AG04450 (cell line): ENCODE results near the gene HHEX. TPM values are rescaled to one million over a fixed set of nuclear protein-coding genes. Genes with fewer than 3 reads are reported as not detected.

Source experiments
- CTCF ChIA-PET: fragments of 300-600, 350-600 bp; formaldehyde crosslinking; extraction: SDS; loops from one replicate; lab custom pipeline; 2022; ENCODE audit warnings: antibody characterized with exemption, inconsistent platforms; lab: Charles Lee
- POLR2A ChIA-PET: fragments of 350-600 bp; formaldehyde crosslinking; extraction: SDS; loops from one replicate; lab custom pipeline; 2021; ENCODE audit warnings: antibody characterized with exemption, inconsistent platforms; lab: Yijun Ruan, JAX
- DNase-seq: peaks from one replicate; pipeline ENCODE4 v3.0.0-alpha.2; 2011; ENCODE audit warnings: low read depth, low spot score
- H3K27ac ChIP-seq: one replicate; pipeline ENCODE4 v1.5.1; 2012; ENCODE audit warnings: low read depth, low read length, control low read depth
- H3K27me3 ChIP-seq: one replicate; pipeline ENCODE4 v1.6.0; 2012; ENCODE audit warnings: low read length; ENCODE audit not compliant: control insufficient read depth, insufficient read depth
- H3K4me3 ChIP-seq: 2 replicates; pipeline ENCODE4 v1.5.1; 2011; ENCODE audit warnings: mild to moderate bottlenecking, low read depth, low read length, control low read depth
- H3K9me3 ChIP-seq: 2 replicates; pipeline ENCODE4 v1.5.1; 2012; ENCODE audit warnings: low read length; ENCODE audit not compliant: control insufficient read depth, insufficient read depth
- CTCF ChIP-seq: IDR thresholded peaks from 2 replicates; pipeline ENCODE4 v1.5.1; 2011; ENCODE audit warnings: low read depth, low read length, control low read depth, inconsistent platforms
- polyA plus RNA-seq: library from polyadenylated mRNA; depleted of rRNA; stranded (reverse); fragments of >200 nt; gene quantifications from 2 replicates; pipeline ENCODE4 v1.2.3, GENCODE V29; 2011

Gene HHEX
- polyA plus RNA-seq, 1 experiment = 14.0 TPM

GRCh38 chr10:92692080-92692671 lies 2.4 kb downstream of the HHEX start:
- H3K27me3 ChIP-seq = no peaks in the 10 kb centered on the region
- DNase-seq = no peak
- H3K4me3 ChIP-seq = peak overlapping the region; percentile 77
- ChIA-PET POLR2A (interaction anchor here (0.5 kb wide), 1 partner anchor 195 kb away, joined by 3 read pairs; no protein-coding TSS in a partner anchor), CTCF (interaction anchor here (1.8 kb wide), 1 partner anchor 151 kb away, joined by 6 read pairs; no protein-coding TSS in a partner anchor)
- no peak for TF ChIP-seq CTCF
- H3K27ac ChIP-seq = peak overlapping the region; percentile 31
- H3K9me3 ChIP-seq = peaks cover 14% of the 10 kb centered on the region

GRCh38 chr10:92692697-92693533 lies 3.2 kb downstream of the HHEX start:
- H3K4me3 ChIP-seq = peak overlapping the region; percentile 77

GRCh38 chr10:92693534-92693893 lies 3.8 kb downstream of the HHEX start:
- POLR2A ChIA-PET = interaction anchor here (1.2 kb wide), 1 partner anchor 154 kb away, joined by 3 read pairs; no protein-coding TSS in a partner anchor
- no peak for DNase-seq
- CTCF ChIA-PET = interaction anchor here (1.0 to 1.8 kb wide), 2 partner anchors 102 to 150 kb away, joined by 3 to 6 read pairs; no protein-coding TSS in a partner anchor
- no peak for TF ChIP-seq CTCF
- Histone ChIP-seq H3K27me3 (no peaks in the 10 kb centered on the region), H3K27ac (no peak overlapping the region), H3K9me3 (peaks cover 14% of the 10 kb centered on the region), H3K4me3 (no peak overlapping the region)

More at GRCh38 chr10:92692697-92693533, 3.2 kb downstream of the HHEX start:
- no peak for DNase-seq
- Histone ChIP-seq H3K27me3 (no peaks in the 10 kb centered on the region), H3K27ac (no peak overlapping the region), H3K9me3 (peaks cover 14% of the 10 kb centered on the region)
- ChIA-PET CTCF (interaction anchor here (1.0 to 1.8 kb wide), 2 partner anchors 102 to 150 kb away, joined by 3 to 6 read pairs; no protein-coding TSS in a partner anchor), POLR2A (interaction anchor here (0.5 to 1.2 kb wide), 2 partner anchors 155 to 194 kb away, joined by 3 read pairs; no protein-coding TSS in a partner anchor)
- no peak for TF ChIP-seq CTCF

GRCh38 chr10:92695679-92696605 lies 6.2 kb downstream of the HHEX start:
- ChIA-PET CTCF (interaction anchor here (0.6 kb wide), 1 partner anchor 547 kb away, joined by 3 read pairs; no protein-coding TSS in a partner anchor), POLR2A (interaction anchor here (0.5 kb wide), 1 partner anchor 176 kb away, joined by 4 read pairs; no protein-coding TSS in a partner anchor)
- H3K4me3 ChIP-seq = peak overlapping the region; percentile 52
- peaks cover 13% of the 10 kb centered on the region for H3K9me3 ChIP-seq
- no peaks in the 10 kb centered on the region for H3K27me3 ChIP-seq
- H3K27ac ChIP-seq = peak overlapping the region; percentile 75
- DNase-seq = no peak
- no peak for TF ChIP-seq CTCF
